GOT3 (cell line): ENCODE results near the gene SASH3.

Source experiments
- DNase-seq: peaks from one replicate; lab custom pipeline; 2025; ENCODE audit warnings: mixed read lengths; lab: John Stamatoyannopoulos, UW

The SASH3 gene

DNA sequence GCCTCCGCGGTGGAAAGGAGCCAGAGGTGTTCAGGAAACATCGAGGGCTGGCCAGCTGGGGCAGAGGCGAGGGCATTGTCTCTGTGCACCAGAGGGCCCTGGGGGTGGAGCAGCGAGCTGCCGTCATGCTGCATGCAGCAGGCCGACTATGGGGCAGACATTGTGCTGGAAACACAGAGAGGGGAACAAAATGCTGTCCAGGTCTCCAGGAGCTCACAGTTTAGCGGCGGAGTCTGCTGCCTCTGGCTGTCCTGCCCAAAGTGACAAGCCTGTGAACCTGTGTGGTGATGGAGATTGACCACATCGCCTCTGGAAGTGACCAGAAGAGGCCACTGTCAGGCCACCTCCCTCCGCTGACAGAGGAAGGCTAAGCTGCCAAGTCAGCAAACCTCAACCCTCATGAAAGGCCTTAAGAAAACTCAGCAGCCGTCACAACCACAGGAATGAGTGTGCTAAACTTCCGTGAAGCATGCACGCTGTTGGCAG, 20.1 kb upstream of the SASH3 start:
- DNase-seq = no peak

DNA sequence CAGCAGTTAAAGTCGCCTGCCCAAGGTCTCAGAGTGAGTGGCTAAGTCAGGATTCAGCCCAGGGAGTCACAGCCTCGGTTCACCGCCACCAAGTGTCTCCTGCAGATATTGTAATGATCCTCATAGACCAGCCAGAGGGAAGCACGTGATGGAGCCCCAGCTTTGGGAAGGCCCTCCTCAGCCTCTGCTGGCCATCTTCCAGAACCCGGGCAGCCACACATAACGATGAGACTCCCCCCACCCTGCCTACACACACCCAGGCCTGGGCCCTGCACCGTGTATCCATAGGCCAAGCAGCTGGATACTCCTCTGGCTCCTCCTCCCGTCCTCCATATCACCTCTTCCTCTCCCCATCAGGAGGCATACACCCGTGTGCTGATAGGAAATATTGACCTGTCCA, 19.6 kb upstream of the SASH3 start:
- DNase-seq = no peak

GRCh38 chrX:129760981-129761380, 18.8 kb upstream of the SASH3 start:
- no peak for DNase-seq

DNA sequence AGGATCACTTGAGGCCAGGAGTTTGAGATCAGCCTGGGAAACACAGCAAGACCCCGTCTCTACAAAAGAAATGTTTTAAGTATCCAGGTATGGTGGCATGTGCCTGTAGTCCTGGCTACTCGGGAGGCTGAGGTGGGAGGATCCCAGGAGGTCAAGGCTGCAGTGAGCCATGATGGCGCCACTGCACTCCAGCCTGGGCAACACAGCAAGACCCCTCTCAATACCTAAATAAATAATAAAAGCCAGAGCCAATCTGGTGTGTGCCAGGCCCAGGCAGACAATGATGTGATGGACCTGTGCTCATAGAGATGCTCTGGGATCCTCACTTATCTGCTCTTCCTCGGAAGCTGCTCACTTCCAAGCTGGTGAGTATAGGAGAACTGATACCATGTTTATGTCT, 18.2 kb upstream of the SASH3 start:
- DNase-seq = no peak

GRCh38 chrX:129762448-129762847, 17.3 kb upstream of the SASH3 start:
- no peak for DNase-seq

DNA sequence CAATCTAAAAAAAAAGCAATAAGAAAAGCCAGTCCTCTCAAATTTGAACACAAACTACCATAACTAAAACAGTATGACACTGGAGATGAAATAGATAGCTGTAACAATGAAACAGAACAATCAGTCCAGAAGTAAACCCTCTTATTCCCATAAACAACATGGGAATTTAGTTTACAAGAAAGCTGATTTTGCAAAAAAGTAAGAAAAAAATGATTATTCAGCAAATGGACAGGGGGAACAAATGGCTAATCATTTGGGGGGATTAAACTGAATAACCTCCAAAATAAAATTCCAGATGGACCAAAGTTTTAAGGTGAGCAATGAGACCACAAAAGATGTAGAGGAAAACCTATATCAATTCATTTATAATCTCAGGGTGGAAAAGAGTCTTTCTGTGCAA, 16.1 kb upstream of the SASH3 start:
- no peak for DNase-seq

DNA sequence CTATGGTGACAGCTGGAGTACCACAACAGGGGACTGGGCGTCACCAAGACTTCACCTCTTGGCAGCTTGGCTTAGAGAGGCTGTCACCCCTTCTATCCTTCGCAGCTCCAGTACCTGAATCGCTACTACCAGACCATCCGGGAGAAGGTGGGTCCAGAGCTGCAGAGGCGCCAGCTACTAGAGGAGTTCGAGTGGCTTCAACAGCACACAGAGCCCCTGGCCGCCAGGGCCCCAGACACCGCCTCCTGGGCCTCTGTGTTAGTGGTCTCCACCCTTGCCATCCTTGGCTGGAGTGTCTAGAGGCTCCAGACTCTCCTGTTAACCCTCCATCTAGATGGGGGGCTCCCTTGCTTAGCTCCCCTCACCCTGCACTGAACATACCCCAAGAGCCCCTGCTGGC, 11.6 kb upstream of the SASH3 start:
- DNase-seq = no peak

GRCh38 chrX:129768586-129769466, 10.9 kb upstream of the SASH3 start:
- DNase-seq = no peak

- DNase-seq = no peak
Measured at GRCh38 chrX:129769467-129770154, 10.1 kb upstream of the SASH3 start.

DNA sequence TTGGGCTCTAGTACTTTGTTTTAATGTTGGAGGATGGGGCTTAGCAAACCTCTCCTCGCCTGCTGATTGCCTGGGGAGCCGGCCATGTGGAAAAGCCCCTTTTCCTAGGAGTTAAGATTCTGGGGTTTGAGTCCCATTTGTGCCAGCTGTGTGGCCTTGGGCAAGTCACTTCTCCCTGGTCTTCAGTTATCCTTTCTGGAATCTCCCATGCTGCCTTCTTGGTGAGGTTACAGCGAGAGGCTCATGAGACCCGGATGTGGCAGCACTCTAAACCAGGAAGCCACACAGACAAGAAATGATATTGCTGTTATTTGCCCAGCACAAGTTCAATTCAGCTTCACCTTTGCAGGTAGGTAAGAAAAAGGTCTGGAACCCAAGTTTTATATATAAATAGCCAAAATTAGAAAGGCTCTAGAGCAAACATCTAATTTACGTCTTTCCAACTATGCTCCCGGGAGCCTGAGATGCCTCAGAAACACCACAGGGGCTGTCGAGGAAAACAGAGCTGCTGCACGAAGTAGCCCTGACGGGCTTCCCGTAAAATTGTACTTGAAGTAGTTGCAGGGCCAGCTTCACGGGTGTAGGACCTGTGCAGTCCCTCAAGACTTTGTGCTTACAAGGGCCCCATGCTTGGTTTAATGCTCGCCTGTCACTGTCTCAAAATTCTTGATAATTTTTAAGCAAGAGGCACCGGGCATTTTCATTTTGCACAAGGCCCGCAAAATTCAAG, 8.3 kb upstream of the SASH3 start:
- no peak for DNase-seq

DNA sequence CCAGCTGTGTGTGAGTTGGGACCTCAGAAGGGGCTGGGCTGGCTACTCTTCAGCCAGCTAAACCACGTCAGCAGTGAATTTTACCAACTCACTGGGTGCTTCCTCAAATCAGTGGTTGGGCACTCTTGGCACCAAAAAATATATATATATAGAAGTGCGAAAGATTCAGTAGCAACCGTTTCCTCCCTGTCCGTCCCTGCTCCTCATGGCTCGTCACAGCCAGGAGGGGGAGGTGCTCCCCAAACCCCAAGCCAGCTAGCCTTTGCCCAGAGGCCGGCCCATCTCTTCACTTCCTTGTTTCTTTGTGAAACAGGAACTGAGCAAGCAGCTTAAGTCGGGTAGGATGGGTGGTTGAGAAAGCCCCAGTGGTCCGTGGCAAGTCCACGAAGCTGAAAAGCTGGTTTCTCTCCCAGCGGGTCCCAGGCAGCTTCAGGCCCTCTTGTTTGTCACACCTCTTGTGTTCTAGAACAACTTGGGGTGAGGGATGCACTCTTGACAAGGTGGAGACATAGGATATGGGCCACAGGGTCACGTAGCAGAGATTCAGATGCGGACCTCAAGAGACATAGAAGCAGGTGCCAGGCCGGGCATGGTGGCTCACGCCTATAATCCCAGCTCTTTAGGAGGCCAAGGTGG, 6.8 kb upstream of the SASH3 start:
- DNase-seq = no peak

- no peak for DNase-seq
Measured at GRCh38 chrX:129773649-129774458, 5.9 kb upstream of the SASH3 start.

- DNase-seq = peak; percentile 7
Measured at GRCh38 chrX:129777218-129778030, 2.3 kb upstream of the SASH3 start.

DNA sequence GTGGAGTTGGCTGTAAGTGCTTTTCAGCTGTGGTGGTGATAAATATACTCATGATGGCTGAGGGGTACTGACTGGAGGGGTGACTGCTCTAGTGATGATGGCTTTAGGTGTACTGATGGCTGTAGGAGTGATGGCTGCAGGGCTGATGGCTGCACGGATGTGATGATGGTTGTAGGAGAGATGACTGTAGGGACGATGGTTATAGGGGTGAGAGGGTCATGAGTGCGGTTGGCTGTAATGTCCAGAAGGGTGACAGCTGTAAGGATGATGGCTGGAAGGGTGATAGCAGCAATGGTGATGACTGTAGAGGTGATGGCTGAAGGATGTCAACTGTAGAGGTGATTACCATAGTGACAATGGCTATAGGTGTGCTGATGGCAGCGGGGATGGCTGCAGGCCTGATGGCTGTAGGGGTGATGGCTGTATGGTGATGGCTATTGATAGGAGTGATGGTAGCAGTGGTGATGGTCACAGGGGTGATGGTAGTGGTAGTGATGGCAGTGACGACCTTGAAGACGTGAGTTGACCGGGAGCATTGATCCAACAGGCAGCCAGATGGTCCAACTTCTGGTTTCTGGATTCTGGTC, 570 bp upstream of the SASH3 start:
- DNase-seq = no peak

DNA sequence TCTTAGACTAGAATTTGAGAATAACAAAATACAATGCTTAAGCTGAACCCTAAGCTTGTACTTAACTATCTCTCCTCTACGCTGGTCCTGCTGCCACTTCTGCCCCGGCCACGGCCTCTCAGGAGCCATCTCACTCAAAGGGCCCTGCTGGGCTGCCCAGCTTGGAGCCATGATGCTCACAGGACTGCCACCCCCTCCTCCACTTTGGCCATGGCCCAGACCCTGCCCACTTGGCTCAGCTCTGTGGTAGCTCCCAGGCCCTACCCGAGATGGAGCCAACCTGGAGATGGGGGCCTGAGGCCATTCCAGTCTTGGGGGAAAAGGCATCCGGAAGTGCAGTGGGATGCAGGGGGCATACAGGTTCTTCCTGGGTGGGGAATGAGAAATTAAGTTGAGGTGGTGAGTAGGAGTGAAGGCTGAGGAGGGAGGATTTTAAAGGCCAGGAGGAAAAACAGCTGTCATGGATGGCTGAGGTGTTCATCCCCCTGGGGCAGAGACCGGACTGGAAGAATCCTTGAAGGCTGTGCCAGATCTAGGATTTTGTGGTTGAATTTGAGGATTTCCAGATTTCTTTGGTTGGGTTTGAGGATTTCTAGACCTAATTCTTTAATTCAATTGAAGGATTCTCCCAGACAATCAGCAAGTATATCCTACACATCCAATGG, 824 bp downstream of the SASH3 start:
- no peak for DNase-seq

GRCh38 chrX:129781134-129781672, 1.5 kb downstream of the SASH3 start:
- no peak for DNase-seq

- DNase-seq = no peak
Measured at GRCh38 chrX:129781680-129782495, 2.1 kb downstream of the SASH3 start.

DNA sequence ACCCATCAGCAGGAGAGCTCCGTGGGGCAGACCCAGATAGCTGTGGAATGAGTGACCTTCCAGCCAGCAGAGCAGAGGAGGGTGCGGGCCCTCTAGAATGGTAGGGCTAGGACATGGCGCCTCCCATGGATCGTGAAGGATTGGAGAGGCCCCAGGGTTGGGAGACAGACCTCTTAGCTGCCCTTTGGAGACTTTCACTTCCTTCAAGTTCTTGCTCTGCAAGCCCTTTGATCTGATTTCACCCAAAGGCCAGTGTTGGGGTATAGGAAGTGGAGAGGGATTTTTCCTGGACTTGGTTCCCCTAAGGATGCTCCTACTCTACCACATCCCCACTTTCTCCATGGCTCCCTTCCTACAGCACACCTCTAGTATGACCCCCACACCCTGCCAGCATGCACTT, 3.0 kb downstream of the SASH3 start:
- no peak for DNase-seq
